NT2/D1 (cell line): Measurements from ENCODE around the gene PGLYRP2.

Experiments
- SUZ12 ChIP-seq: IDR thresholded peaks from 2 replicates; pipeline ENCODE4 v1.6.1; 2011; ENCODE audit not compliant: insufficient read length, insufficient read depth; ENCODE audit errors: extremely low read depth
- ZNF274 ChIP-seq: IDR thresholded peaks from 2 replicates; pipeline ENCODE4 v1.6.1; 2011; ENCODE audit warnings: mild to moderate bottlenecking, low read depth, low read length

- TF ChIP-seq SUZ12 (no peak), ZNF274 (no peak)
Observed at GRCh38 chr19:15450528-15450890, 28.8 kb downstream of the PGLYRP2 start.
